SK-N-SH treated with all-trans-retinoic acid at 6 μM for 48 hours (cell line): ENCODE data around the gene PLAGL1.

Experiments used
- ATAC-seq: fragments of 200-7000 bp; cut with Tn5 transposase; 3 replicates; pipeline ENCODE4 v1.9.1; 2020; ENCODE audit warnings: mild to moderate bottlenecking, moderate library complexity
- ARNTL ChIP-seq: fragments of 450-650 bp; formaldehyde crosslinking; IDR thresholded peaks from 2 replicates; pipeline ENCODE4 v1.5.0; 2020; ENCODE audit warnings: low read depth, mild to moderate bottlenecking, moderate library complexity, borderline replicate concordance
- BACH2 ChIP-seq: fragments of 250-450 bp; sonication (Bioruptor Pico); IDR thresholded peaks from 2 replicates; pipeline ENCODE4 v1.9.0; 2021; ENCODE audit warnings: mild to moderate bottlenecking, borderline replicate concordance
- ESRRG ChIP-seq: fragments of 250-450 bp; sonication (Bioruptor Pico); IDR thresholded peaks from 2 replicates; pipeline ENCODE4 v1.6.1; 2021; ENCODE audit warnings: mild to moderate bottlenecking
- GLIS3 ChIP-seq: fragments of 250-450 bp; sonication (Bioruptor Pico); IDR thresholded peaks from 2 replicates; pipeline ENCODE4 v1.5.0; 2020; ENCODE audit warnings: mild to moderate bottlenecking, moderate library complexity
- ISL1 ChIP-seq: fragments of 250-450 bp; sonication (Bioruptor Pico); IDR thresholded peaks from 2 replicates; pipeline ENCODE4 v2.1.2; 2022; ENCODE audit warnings: mild to moderate bottlenecking, moderate library complexity
- OSR1 ChIP-seq: fragments of 250-450 bp; sonication (Bioruptor Pico); IDR thresholded peaks from 2 replicates; pipeline ENCODE4 v1.8.0; 2022; ENCODE audit warnings: moderate library complexity, mild to moderate bottlenecking, inconsistent platforms
- PATZ1 ChIP-seq: fragments of 250-450 bp; sonication (Bioruptor Pico); IDR thresholded peaks from 2 replicates; pipeline ENCODE4 v1.8.0; 2020; ENCODE audit warnings: mild to moderate bottlenecking, moderate library complexity, borderline replicate concordance
- PPARA ChIP-seq: fragments of 250-450 bp; sonication (Bioruptor Pico); IDR thresholded peaks from 2 replicates; pipeline ENCODE4 v1.5.0; 2020; ENCODE audit warnings: mild to moderate bottlenecking, borderline replicate concordance
- RARB ChIP-seq: fragments of 250-450 bp; sonication (Bioruptor Pico); IDR thresholded peaks from 2 replicates; pipeline ENCODE4 v1.8.0; 2021; ENCODE audit warnings: mild to moderate bottlenecking, moderate library complexity
- SNAI2 ChIP-seq: fragments of 250-450 bp; sonication (Bioruptor Pico); IDR thresholded peaks from 2 replicates; pipeline ENCODE4 v1.5.0; 2020; ENCODE audit warnings: mild to moderate bottlenecking, moderate library complexity
- TCF4 ChIP-seq: fragments of 250-450 bp; sonication (Bioruptor Pico); IDR thresholded peaks from 2 replicates; pipeline ENCODE4 v1.8.0; 2021; ENCODE audit warnings: mild to moderate bottlenecking, moderate library complexity, borderline replicate concordance
- TOX ChIP-seq: fragments of 250-450 bp; sonication (Bioruptor Pico); IDR thresholded peaks from 2 replicates; pipeline ENCODE4 v1.8.0; 2021; ENCODE audit warnings: mild to moderate bottlenecking, moderate library complexity, borderline replicate concordance
- TSHZ2 ChIP-seq: fragments of 250-450 bp; sonication (Bioruptor Pico); IDR thresholded peaks from 2 replicates; pipeline ENCODE4 v1.5.0; 2020; ENCODE audit warnings: mild to moderate bottlenecking, moderate library complexity
- ZFP3 ChIP-seq: fragments of 250-450 bp; sonication (Bioruptor Pico); IDR thresholded peaks from 2 replicates; pipeline ENCODE4 v1.5.0; 2020; ENCODE audit warnings: mild to moderate bottlenecking, moderate library complexity
- ZFP30 ChIP-seq: fragments of 450-650 bp; formaldehyde crosslinking; IDR thresholded peaks from 2 replicates; pipeline ENCODE4 v1.5.0; 2022; ENCODE audit warnings: mild to moderate bottlenecking, moderate library complexity
- ZNF565 ChIP-seq: fragments of 450-650 bp; formaldehyde crosslinking; conservative IDR thresholded peaks from 2 replicates; pipeline ENCODE4 v1.5.0; 2020; ENCODE audit warnings: low read depth, mild to moderate bottlenecking, moderate library complexity
- ZNF70 ChIP-seq: fragments of 450-650 bp; formaldehyde crosslinking; IDR thresholded peaks from 2 replicates; pipeline ENCODE4 v1.5.0; 2020; ENCODE audit warnings: mild to moderate bottlenecking, moderate library complexity
- ZNF8 ChIP-seq: fragments of 450-650 bp; formaldehyde crosslinking; IDR thresholded peaks from 2 replicates; pipeline ENCODE4 v1.5.0; 2020; ENCODE audit warnings: mild to moderate bottlenecking, moderate library complexity
- TF ChIP-seq, protein P1 (sequence below): fragments of 250-450 bp; sonication (Bioruptor Pico); IDR thresholded peaks from 2 replicates; pipeline ENCODE4 v1.5.1; 2020; ENCODE audit warnings: low read depth, mild to moderate bottlenecking, moderate library complexity
- TF ChIP-seq, protein P2 (sequence below): fragments of 250-450 bp; sonication (Bioruptor Pico); IDR thresholded peaks from 2 replicates; pipeline ENCODE4 v1.5.1; 2021; ENCODE audit warnings: mild to moderate bottlenecking, moderate library complexity
- TF ChIP-seq, protein P3 (sequence below): fragments of 250-450 bp; sonication (Bioruptor Pico); IDR thresholded peaks from 2 replicates; pipeline ENCODE4 v1.8.0; 2021; ENCODE audit warnings: low read depth, mild to moderate bottlenecking, moderate library complexity, borderline replicate concordance

The PLAGL1 gene

DNA sequence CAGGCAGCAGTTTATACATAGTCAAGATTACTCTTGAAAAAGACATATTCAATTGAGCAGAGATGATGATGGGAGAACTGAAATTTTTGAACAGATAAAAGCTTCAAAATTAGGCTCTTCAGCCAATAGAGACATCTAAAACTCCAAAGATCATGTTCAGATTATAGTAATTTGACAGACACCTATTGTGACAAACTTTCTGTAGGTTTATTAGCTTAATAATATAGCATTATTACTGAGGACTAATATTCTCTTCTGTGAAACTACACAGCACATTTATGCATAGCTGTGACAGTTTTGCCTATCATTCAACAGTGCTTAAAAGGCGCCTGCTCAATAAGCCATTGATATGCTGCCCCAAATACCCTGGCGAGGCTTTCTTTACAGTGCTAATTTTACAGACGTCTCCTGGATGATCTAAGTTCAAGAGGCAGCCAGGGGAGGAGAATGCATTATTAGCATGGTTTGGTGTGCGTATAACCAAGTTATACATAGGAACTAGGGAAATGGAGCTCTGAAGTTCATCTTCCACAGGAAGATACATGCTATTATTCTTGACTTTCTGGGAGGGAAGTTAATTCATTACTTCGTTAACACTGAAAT lies 21.5 kb downstream of the PLAGL1 start:
- ATAC-seq = no peak
- TF ChIP-seq PATZ1 (CRISPR knock-in tag) (no peak), TSHZ2 (no peak), RARB (no peak), BACH2 (CRISPR knock-in tag) (no peak), ARNTL (CRISPR knock-in tag) (no peak), ZFP30 (CRISPR knock-in tag) (no peak), ZFP3 (CRISPR knock-in tag) (no peak), ESRRG (CRISPR knock-in tag) (no peak), ISL1 (CRISPR knock-in tag) (no peak), PPARA (no peak), TOX (CRISPR knock-in tag) (no peak), SNAI2 (CRISPR knock-in tag) (no peak), ZNF8 (CRISPR knock-in tag) (no peak), GLIS3 (no peak)
- TF ChIP-seq, protein P1, sequence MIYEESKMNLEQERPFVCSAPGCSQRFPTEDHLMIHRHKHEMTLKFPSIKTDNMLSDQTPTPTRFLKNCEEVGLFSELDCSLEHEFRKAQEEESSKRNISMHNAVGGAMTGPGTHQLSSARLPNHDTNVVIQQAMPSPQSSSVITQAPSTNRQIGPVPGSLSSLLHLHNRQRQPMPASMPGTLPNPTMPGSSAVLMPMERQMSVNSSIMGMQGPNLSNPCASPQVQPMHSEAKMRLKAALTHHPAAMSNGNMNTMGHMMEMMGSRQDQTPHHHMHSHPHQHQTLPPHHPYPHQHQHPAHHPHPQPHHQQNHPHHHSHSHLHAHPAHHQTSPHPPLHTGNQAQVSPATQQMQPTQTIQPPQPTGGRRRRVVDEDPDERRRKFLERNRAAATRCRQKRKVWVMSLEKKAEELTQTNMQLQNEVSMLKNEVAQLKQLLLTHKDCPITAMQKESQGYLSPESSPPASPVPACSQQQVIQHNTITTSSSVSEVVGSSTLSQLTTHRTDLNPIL = no peak
- TF ChIP-seq, protein P2, sequence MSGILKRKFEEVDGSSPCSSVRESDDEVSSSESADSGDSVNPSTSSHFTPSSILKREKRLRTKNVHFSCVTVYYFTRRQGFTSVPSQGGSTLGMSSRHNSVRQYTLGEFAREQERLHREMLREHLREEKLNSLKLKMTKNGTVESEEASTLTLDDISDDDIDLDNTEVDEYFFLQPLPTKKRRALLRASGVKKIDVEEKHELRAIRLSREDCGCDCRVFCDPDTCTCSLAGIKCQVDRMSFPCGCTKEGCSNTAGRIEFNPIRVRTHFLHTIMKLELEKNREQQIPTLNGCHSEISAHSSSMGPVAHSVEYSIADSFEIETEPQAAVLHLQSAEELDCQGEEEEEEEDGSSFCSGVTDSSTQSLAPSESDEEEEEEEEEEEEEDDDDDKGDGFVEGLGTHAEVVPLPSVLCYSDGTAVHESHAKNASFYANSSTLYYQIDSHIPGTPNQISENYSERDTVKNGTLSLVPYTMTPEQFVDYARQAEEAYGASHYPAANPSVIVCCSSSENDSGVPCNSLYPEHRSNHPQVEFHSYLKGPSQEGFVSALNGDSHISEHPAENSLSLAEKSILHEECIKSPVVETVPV (CRISPR knock-in tag) = no peak
- TF ChIP-seq, protein P3, sequence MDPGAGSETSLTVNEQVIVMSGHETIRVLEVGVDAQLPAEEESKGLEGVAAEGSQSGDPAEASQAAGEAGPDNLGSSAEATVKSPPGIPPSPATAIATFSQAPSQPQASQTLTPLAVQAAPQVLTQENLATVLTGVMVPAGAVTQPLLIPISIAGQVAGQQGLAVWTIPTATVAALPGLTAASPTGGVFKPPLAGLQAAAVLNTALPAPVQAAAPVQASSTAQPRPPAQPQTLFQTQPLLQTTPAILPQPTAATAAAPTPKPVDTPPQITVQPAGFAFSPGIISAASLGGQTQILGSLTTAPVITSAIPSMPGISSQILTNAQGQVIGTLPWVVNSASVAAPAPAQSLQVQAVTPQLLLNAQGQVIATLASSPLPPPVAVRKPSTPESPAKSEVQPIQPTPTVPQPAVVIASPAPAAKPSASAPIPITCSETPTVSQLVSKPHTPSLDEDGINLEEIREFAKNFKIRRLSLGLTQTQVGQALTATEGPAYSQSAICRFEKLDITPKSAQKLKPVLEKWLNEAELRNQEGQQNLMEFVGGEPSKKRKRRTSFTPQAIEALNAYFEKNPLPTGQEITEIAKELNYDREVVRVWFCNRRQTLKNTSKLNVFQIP = no peak

- no peak for ATAC-seq
- no peak for TF ChIP-seq TCF4 (CRISPR knock-in tag)
- no peak for TF ChIP-seq TSHZ2
- TF ChIP-seq ZNF565 (CRISPR knock-in tag) = no peak
- no peak for TF ChIP-seq OSR1 (CRISPR knock-in tag)
- TF ChIP-seq PPARA = no peak
- TF ChIP-seq GLIS3 = no peak
- no peak for TF ChIP-seq ESRRG (CRISPR knock-in tag)
- no peak for TF ChIP-seq ZFP3 (CRISPR knock-in tag)
- no peak for TF ChIP-seq PATZ1 (CRISPR knock-in tag)
- no peak for TF ChIP-seq ZNF8 (CRISPR knock-in tag)
- TF ChIP-seq ZNF70 (CRISPR knock-in tag) = no peak
- TF ChIP-seq ISL1 (CRISPR knock-in tag) = no peak
- TF ChIP-seq, protein P3 = no peak
- TF ChIP-seq RARB = no peak
- no peak for TF ChIP-seq SNAI2 (CRISPR knock-in tag)
- TF ChIP-seq TOX (CRISPR knock-in tag) = no peak
- TF ChIP-seq, protein P2 (CRISPR knock-in tag) = no peak
These were observed 23.4 kb downstream of the PLAGL1 start for GRCh38 chr6:143984666-143985065.
